Measurements from ENCODE around the gene SPINK2.

Gene SPINK2, protein sequence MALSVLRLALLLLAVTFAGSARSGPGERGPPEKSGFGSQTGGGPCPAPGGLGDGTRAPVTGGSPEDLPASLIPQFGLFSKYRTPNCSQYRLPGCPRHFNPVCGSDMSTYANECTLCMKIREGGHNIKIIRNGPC

GRCh38 chr4:56821381-56822243 is at the start of gene SPINK2:
Gene SPINK2 (minus strand): TSS chr4:56821701. CDS start chr4:56821662, 39 bp downstream.
- Histone ChIP-seq H3K36me3 (ENCODE audit: insufficient read depth, low read length) (no peaks in the 10 kb centered on the region), H3K4me1 (ENCODE audit: insufficient read depth, low read length) (peaks cover 4% of the 10 kb centered on the region; the same call in 1 of the 2 replicates), H3K9ac (ENCODE audit: low read depth, low read length) (peak within 1 kb of the TSS; percentile 66), H3K9me3 (ENCODE audit: control insufficient read depth, insufficient read depth, low read length) (no peaks in the 10 kb centered on the region)

GRCh38 chr4:56870946-56871345 is 49.4 kb upstream of the SPINK2 start:
- no peak overlapping the region for H3K9ac ChIP-seq (ENCODE audit: low read depth, low read length)
- H3K9me3 ChIP-seq (ENCODE audit: control insufficient read depth, insufficient read depth, low read length), result no peaks in the 10 kb centered on the region
- H3K36me3 ChIP-seq (ENCODE audit: insufficient read depth, low read length), result no peaks in the 10 kb centered on the region
- peaks cover 17% of the 10 kb centered on the region for H3K4me1 ChIP-seq (ENCODE audit: insufficient read depth, low read length)

DNA sequence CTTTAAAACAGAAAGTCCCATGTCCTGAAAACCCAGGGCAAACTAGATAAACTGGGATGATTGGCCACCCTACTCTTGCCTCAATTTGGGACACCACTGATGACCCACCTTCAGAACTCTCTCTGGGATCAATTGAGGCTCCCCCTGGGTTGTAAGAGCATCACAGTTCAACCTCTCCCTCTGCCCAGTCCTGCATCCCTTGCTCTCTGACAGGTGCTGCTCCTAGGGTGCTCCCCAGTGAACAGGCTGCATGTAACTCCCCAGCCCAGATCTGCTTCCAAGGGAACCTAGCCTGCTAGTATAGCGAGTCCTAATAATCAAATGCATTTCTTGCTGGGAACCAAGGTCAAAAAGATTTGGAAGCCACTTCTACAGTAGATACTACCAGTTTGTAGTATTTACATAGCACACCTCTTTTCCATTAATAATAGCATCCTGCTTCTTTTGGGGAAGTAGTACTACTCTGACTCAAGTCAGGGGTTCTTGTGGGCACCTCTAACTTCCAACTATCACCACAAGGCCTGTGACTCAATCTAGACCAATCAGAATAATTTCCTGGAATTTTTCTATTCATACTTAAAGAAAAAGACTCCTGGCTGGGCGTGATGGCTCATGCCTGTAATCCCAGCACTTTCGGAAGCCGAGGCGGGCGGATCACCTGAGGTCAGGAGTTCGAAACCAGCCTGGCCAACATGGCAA is 42.1 kb upstream of the SPINK2 start:
- H3K36me3 ChIP-seq (ENCODE audit: insufficient read depth, low read length), result no peaks in the 10 kb centered on the region
- peaks cover 3% of the 10 kb centered on the region; the same call in 1 of the 2 replicates for H3K4me1 ChIP-seq (ENCODE audit: insufficient read depth, low read length)
- no peaks in the 10 kb centered on the region for H3K9me3 ChIP-seq (ENCODE audit: control insufficient read depth, insufficient read depth, low read length)
- H3K9ac ChIP-seq (ENCODE audit: low read depth, low read length), result no peak overlapping the region

- Histone ChIP-seq H3K9ac (ENCODE audit: low read depth, low read length) (no peak overlapping the region), H3K4me1 (ENCODE audit: insufficient read depth, low read length) (peaks cover 3% of the 10 kb centered on the region; the same call in 1 of the 2 replicates), H3K36me3 (ENCODE audit: insufficient read depth, low read length) (no peaks in the 10 kb centered on the region), H3K9me3 (ENCODE audit: control insufficient read depth, insufficient read depth, low read length) (no peaks in the 10 kb centered on the region)
These were observed 39.9 kb upstream of the SPINK2 start for GRCh38 chr4:56861360-56861759.

DNA sequence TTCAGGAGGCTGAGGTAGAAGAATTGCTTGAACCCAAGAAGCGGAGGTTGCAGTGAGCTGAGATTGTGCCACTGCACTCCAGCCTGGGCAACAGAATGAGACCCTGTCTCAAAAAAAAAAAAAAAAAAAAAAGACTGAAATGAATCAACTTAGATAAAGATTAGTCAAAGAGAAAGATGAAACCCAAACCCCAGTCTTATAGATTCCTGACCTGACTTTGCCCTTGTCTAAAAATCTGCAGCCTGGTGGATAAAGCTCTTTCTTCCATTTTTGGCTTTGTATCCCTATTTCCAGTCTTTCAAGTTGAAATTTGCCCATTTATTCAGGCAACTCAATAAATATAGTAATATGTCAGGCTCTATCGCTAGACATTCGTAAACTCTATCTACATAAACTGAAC is 39.3 kb upstream of the SPINK2 start:
- H3K9ac ChIP-seq (ENCODE audit: low read depth, low read length), result no peak overlapping the region
- no peaks in the 10 kb centered on the region for H3K9me3 ChIP-seq (ENCODE audit: control insufficient read depth, insufficient read depth, low read length)
- no peaks in the 10 kb centered on the region for H3K36me3 ChIP-seq (ENCODE audit: insufficient read depth, low read length)
- H3K4me1 ChIP-seq (ENCODE audit: insufficient read depth, low read length), result peaks cover 3% of the 10 kb centered on the region; the same call in 1 of the 2 replicates

- H3K9ac ChIP-seq (ENCODE audit: low read depth, low read length), result no peak overlapping the region
- no peaks in the 10 kb centered on the region for H3K36me3 ChIP-seq (ENCODE audit: insufficient read depth, low read length)
- no peaks in the 10 kb centered on the region for H3K9me3 ChIP-seq (ENCODE audit: control insufficient read depth, insufficient read depth, low read length)
- H3K4me1 ChIP-seq (ENCODE audit: insufficient read depth, low read length), result peaks cover 3% of the 10 kb centered on the region; the same call in 1 of the 2 replicates
These were observed 38.3 kb upstream of the SPINK2 start for GRCh38 chr4:56859841-56860240.

DNA sequence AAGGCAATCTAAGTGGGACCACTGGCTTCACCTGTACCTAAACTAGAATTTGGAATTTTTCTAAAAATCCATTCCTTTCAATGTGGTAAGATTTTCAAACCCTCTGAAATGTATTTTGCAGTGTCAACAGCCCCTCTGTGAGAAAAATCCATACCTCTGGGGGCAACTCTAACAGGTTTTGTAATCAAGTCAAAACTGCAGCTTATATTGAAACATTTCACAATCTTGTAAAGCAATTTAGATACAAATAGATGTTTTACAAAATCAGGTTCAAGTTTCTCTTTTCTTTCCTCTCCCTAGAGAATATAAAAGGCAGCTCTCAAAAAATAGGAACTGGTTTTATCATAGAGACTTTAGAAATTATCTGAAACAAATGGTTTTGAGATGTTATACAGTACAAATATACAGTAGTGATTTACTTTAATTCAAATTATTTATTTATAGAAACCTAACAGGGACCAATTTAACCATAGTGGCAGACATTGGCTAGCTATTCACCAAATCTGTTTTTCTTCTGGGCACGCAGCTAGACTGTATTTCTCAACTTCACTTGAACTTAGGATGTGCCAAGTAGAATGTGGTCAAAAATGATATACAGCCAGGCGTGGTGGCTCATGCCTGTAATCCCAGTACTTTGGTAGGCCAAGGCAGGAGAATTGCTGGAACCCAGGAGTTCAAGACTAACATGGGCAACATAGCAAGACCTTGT is 36.3 kb upstream of the SPINK2 start:
- Histone ChIP-seq H3K36me3 (ENCODE audit: insufficient read depth, low read length) (no peaks in the 10 kb centered on the region), H3K9ac (ENCODE audit: low read depth, low read length) (no peak overlapping the region), H3K9me3 (ENCODE audit: control insufficient read depth, insufficient read depth, low read length) (no peaks in the 10 kb centered on the region), H3K4me1 (ENCODE audit: insufficient read depth, low read length) (peaks cover 3% of the 10 kb centered on the region; the same call in 1 of the 2 replicates)

DNA sequence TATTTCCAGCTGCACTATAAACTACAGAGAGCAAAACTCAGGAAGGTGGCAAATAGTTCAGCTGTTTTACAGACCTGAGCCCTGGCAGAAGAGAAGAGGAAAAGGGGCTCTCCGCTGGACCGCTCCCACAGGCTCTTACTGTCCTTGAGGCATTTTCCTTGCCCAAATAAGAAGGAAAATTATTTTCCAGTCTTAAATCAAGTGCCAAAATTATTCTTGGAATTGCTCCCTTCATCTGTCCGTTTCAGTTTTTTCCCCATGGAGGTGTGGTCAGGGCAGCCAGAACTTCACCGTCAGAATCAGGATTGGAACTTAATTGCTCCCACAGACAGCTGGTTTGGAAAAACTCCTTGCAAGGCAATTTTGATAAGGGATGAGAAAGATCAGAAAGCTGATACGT is 35.2 kb upstream of the SPINK2 start:
- H3K9ac ChIP-seq (ENCODE audit: low read depth, low read length), result no peak overlapping the region
- H3K36me3 ChIP-seq (ENCODE audit: insufficient read depth, low read length), result no peaks in the 10 kb centered on the region
- no peaks in the 10 kb centered on the region for H3K9me3 ChIP-seq (ENCODE audit: control insufficient read depth, insufficient read depth, low read length)
- peaks cover 3% of the 10 kb centered on the region; the same call in 1 of the 2 replicates for H3K4me1 ChIP-seq (ENCODE audit: insufficient read depth, low read length)

GRCh38 chr4:56850910-56851309 is 29.4 kb upstream of the SPINK2 start:
- H3K9ac ChIP-seq (ENCODE audit: low read depth, low read length), result no peak overlapping the region
- no peaks in the 10 kb centered on the region for H3K9me3 ChIP-seq (ENCODE audit: control insufficient read depth, insufficient read depth, low read length)
- no peaks in the 10 kb centered on the region for H3K36me3 ChIP-seq (ENCODE audit: insufficient read depth, low read length)
- H3K4me1 ChIP-seq (ENCODE audit: insufficient read depth, low read length), result peaks cover 7% of the 10 kb centered on the region; the same call in 1 of the 2 replicates

DNA sequence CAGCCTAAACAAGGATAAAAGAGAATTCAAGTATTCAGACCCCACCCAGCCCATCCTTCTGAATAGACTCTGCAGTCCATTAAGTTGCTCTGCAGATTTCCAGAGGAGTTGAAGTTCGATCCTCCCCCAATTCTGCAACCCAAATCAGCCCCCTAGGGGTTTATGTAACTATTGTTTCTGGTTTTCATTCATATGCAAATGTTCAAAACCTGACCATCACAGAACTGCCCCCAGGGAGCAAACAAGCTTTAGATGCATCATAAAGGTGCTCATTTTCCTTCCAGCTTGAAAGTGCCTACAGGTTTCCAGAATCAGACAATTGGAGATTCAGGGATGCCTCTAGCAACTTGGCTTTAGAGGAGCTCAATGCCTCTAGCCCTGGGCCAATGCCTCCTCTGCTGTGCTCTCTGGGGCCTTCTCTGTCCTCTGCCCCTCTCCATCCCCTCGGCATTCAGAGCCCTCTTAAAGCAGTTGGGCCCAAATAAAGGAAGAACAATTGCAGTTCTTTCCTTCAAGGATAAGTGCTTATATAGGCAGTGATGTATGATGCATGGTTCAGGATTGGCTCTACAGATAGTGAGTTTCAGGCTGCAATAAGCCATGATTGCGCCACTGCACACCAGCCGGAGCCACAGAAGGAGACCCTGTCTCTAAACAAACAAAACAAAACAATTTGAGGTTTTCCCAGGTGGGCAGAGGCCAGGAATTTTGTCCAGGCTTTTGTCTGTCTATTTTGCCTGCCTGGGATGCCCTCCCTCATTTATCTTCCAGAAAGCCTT is 23.5 kb upstream of the SPINK2 start:
- H3K9ac ChIP-seq (ENCODE audit: low read depth, low read length), result no peak overlapping the region; the same call in 1 of the 2 replicates
- peaks cover 14% of the 10 kb centered on the region for H3K4me1 ChIP-seq (ENCODE audit: insufficient read depth, low read length)
- H3K9me3 ChIP-seq (ENCODE audit: control insufficient read depth, insufficient read depth, low read length), result no peaks in the 10 kb centered on the region
- no peaks in the 10 kb centered on the region for H3K36me3 ChIP-seq (ENCODE audit: insufficient read depth, low read length)

- Histone ChIP-seq H3K36me3 (ENCODE audit: insufficient read depth, low read length) (no peaks in the 10 kb centered on the region), H3K4me1 (ENCODE audit: insufficient read depth, low read length) (peaks cover 14% of the 10 kb centered on the region), H3K9me3 (ENCODE audit: control insufficient read depth, insufficient read depth, low read length) (no peaks in the 10 kb centered on the region), H3K9ac (ENCODE audit: low read depth, low read length) (no peak overlapping the region; the same call in 1 of the 2 replicates)
These were observed 22.0 kb upstream of the SPINK2 start for GRCh38 chr4:56843421-56843899.

- H3K9me3 ChIP-seq (ENCODE audit: control insufficient read depth, insufficient read depth, low read length), result no peaks in the 10 kb centered on the region
- H3K36me3 ChIP-seq (ENCODE audit: insufficient read depth, low read length), result no peaks in the 10 kb centered on the region
- H3K4me1 ChIP-seq (ENCODE audit: insufficient read depth, low read length), result peaks cover 6% of the 10 kb centered on the region
- no peak overlapping the region for H3K9ac ChIP-seq (ENCODE audit: low read depth, low read length)
These were observed 19.1 kb upstream of the SPINK2 start for GRCh38 chr4:56840559-56840958.

DNA sequence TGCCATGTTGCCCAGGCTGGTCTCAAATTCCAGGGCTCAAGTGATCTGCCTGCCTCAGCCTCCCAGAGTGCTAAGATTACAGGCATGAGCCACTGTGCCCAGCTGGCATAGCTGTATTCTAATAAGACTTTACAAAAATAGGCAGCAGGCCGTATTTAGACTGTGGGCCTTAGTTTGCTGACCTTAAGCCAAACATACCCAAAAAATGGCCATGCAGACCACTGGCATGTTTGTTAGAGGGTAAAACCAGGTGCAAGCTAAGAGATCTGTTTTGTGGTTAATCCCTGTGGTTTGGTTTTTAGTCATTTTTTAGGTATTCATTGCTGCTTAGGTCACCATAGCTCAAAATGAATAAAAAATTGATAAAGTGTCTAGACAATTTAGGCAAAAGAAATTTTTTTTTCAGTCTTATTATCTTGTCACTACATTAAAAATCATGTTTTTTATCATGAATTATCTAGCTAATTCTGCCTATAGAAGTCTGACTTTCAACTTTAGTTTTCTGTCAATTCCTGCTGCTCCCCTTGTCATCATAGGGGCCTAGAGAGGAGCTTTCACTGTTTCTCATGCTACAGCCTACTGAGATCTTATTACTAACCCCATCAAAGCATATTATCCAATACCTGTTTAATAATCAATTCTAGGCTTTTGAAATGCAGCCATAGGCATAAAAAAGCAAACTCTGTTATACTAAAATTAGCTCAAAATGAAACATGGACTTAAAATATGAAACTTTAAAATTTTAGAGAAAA is 7.5 kb upstream of the SPINK2 start:
- no peaks in the 10 kb centered on the region for H3K4me1 ChIP-seq (ENCODE audit: insufficient read depth, low read length)
- H3K9ac ChIP-seq (ENCODE audit: low read depth, low read length), result no peak overlapping the region
- H3K36me3 ChIP-seq (ENCODE audit: insufficient read depth, low read length), result no peaks in the 10 kb centered on the region
- H3K9me3 ChIP-seq (ENCODE audit: control insufficient read depth, insufficient read depth, low read length), result peaks cover 6% of the 10 kb centered on the region; the same call in 1 of the 2 replicates
